NT2/D1 (cell line): ENCODE measurements around the gene FRK.

ENCODE experiments used
- SUZ12 ChIP-seq: IDR thresholded peaks from 2 replicates; pipeline ENCODE4 v1.6.1; 2011; ENCODE audit not compliant: insufficient read length, insufficient read depth; ENCODE audit errors: extremely low read depth
- YY1 ChIP-seq: IDR thresholded peaks from 2 replicates; pipeline ENCODE4 v1.6.1; 2011; ENCODE audit not compliant: insufficient read length, insufficient read depth
- ZNF274 ChIP-seq: IDR thresholded peaks from 2 replicates; pipeline ENCODE4 v1.6.1; 2011; ENCODE audit warnings: mild to moderate bottlenecking, low read depth, low read length

GRCh38 chr6:116101790-116102189, 41.1 kb upstream of the FRK start:
- TF ChIP-seq ZNF274 (no peak), YY1 (no peak), SUZ12 (no peak)
